Measurements from ENCODE around the gene SAMD4A.

The SAMD4A gene

GRCh38 chr14:54664961-54665360, 98.0 kb downstream of the SAMD4A start:
- DNase-seq, result no peak

DNA sequence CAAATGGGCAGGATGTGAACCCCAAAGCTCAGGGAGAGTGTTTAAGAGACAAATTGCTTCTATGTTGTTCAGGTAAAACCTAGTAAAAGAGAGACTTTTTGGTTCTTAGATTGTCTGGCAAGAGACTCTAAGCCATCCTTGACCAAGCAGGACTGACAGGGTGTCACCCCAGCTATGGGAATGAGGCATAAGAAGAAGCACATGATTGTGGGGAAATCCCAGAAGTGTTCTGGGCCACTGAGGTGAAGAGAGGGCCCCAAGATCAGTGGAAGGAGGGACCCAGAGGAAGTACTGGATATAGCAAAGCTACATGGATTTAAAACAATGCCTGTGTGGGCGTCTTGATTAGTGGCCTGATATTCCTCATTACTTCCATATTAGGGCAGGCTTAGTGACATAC, 99.0 kb downstream of the SAMD4A start:
- no peak for DNase-seq

GRCh38 chr14:54667026-54667744, 100.3 kb downstream of the SAMD4A start:
- DNase-seq, result no peak

- no peak for DNase-seq
Observed at GRCh38 chr14:54667764-54668163, 100.8 kb downstream of the SAMD4A start.

- no peak for DNase-seq
Observed at GRCh38 chr14:54669721-54670561, 103.0 kb downstream of the SAMD4A start.

GRCh38 chr14:54671537-54671936, 104.6 kb downstream of the SAMD4A start:
- no peak for DNase-seq

- DNase-seq, result no peak
Observed at GRCh38 chr14:54672181-54672580, 105.3 kb downstream of the SAMD4A start.

DNA sequence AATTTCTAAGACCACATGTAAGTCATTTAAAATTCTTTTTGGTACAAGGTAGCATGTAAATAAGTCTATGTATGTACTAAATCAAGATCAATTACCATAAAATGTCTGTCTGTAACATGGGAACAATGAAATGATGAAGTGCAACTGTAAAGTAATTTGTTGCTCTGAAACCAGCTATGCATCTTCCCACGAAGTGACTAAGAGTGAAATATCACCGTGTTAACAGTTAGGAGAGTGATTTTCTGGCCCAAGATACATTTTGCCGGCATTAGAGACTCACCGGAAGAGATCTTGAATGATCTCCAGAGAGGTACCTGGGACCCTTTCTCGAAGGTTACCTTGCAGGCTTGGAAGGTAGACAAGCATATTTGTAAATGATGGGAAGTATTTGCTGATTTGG, 105.8 kb downstream of the SAMD4A start:
- no peak for DNase-seq

- no peak for DNase-seq
Observed at GRCh38 chr14:54673193-54674045, 106.5 kb downstream of the SAMD4A start.

DNA sequence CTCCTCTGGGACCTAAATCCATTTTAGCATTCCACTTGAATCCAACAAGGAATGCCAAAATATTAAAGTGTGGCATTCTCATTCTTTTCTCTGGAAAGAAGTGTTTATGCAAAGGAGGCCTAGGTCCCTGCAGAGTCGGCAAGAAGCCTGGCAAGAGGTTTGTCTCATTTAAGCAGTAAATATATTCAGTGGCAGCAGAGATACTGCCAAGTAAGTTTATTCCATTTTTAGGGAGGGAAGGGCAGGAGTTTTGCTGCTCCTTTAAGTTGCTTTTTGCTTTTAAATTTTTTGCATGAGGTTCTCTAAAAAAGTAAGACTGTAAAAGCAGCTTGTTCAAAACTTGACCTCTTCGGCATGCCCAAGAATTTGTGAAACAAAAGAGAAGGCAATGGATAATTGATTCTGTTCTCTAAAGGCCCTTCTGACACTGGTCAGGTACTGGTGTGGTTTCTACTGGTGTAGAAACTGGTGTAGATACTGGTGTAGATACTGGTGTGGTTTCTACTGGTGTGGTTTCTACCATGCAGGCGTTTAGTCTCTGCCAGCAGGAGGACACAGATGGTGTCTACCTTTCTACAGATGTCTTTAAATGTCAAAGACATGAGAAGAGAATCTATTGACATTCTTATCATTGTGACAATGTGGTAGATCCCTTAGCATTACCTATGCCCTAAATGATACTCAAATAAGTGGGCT, 107.3 kb downstream of the SAMD4A start:
- DNase-seq, result no peak

DNA sequence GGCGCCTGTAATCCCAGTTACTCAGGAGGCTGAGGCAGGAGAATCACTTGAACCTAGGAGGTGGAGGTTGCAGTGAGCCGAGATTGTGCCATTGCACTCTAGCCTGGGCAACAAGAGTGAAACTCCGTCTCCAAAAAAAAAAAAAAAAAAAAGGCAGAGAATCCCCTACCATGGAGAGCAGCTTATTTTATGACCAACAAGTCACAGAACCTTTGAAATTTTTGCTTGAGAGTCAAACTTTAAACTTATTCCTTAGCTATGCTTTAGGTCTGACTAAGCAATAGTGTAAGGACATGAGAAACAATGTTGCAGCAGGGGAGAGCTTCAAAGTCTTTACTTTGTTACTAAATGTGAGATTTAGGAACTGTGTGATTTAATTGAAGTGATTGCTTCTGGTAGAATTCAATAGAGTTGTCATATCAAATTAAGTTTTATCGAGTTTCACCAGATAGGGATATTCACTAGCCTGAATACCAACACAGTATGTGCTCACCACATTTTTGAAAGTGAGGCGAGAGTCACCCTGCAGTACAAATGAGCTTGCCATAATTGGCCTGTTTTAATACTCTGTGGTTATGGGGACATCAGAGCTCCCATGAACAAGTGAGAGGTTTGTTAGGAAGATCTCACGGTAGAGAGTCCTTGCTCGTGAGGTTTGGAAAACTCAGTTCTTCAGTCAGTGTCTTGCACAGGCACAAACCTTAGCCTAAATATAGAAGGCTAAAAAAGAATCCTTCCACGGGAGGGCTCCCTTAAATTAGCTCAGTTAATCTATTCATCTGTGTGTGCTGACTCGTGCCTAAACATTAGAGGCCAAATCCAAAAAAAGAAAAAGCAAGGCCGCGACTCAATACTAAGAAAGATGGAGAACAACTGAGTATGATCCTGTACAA, 108.6 kb downstream of the SAMD4A start:
- no peak for DNase-seq

DNA sequence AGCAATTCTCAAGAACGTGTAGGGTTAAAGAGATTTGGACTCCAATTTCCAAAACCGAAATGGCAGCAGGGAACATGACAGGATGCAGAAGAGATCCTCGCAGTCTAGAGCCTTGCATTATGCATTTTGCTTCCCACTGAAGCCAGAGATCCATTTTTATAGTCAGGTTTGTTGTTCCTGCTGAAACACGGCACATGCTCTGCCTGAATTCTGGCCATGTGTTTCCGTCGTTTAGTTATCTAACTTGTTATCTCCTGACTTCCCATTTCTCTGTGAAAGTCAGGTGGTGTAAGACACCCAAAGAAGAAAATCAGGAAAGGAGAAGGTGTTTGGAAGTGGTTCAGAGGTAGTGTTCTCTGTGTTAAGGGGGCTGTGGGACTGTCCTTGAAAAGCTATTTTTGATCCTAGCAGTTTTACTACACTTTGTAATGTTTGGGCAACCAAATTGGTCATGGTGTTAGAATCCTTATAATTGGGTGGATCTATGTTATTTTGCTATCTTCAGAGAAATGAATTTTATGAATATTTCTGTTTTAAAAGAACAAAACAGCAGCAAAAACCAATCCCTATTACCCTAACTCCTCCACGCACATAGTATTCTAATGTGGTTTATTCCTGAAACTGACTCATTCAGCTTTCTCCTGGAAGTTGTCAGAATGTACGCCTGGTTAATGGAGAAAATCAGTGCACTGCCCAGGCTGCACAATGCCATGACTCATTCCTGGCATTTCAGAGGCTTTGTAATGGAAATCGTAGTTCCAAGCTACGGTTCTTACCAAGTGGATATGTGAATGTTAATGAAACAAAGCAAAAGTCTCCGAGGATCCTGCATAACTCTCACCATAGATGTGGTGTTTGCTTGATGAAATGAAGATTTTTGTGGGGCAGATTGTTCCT, 110.1 kb downstream of the SAMD4A start:
- no peak for DNase-seq

DNA sequence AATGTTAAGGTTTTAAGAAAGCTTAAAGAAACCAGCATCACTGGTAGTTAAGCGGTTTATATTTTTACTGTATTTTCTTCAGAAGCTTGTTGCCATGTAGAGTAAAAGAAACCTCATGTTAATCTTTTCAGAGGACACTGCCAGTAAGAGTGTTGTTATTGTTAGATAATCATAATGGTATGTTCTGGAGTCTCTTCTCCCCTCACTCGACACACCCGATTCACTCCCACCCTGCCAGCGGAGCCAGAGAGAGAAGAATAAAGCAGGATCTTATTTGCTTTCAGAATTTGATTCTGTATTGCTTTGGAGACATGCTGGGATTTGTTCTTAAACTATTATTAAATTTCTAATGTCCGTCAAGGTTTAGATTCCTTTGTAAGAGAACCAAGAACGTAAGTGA, 113.7 kb downstream of the SAMD4A start:
- DNase-seq, result no peak

- no peak for DNase-seq
Observed at GRCh38 chr14:54681811-54682261, 114.9 kb downstream of the SAMD4A start.

DNA sequence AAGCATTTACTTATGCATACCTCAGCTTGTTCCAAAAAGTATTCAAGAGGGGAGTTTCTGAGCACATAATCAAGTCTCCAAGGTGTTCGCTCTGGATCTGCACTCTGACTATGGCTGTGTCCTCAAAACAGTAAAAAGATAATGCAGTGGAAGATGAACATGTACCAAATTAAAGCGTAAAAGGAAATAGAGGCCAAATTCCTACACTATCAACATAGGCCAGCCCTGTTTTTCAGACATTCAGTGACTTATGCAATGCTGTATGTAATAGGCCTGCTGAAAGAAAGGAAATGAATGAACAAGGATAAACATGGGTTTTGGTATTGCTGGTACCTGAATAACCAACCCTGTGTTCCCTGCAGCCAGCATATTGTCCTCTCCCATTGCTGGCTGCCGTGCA, 115.7 kb downstream of the SAMD4A start:
- no peak for DNase-seq

DNA sequence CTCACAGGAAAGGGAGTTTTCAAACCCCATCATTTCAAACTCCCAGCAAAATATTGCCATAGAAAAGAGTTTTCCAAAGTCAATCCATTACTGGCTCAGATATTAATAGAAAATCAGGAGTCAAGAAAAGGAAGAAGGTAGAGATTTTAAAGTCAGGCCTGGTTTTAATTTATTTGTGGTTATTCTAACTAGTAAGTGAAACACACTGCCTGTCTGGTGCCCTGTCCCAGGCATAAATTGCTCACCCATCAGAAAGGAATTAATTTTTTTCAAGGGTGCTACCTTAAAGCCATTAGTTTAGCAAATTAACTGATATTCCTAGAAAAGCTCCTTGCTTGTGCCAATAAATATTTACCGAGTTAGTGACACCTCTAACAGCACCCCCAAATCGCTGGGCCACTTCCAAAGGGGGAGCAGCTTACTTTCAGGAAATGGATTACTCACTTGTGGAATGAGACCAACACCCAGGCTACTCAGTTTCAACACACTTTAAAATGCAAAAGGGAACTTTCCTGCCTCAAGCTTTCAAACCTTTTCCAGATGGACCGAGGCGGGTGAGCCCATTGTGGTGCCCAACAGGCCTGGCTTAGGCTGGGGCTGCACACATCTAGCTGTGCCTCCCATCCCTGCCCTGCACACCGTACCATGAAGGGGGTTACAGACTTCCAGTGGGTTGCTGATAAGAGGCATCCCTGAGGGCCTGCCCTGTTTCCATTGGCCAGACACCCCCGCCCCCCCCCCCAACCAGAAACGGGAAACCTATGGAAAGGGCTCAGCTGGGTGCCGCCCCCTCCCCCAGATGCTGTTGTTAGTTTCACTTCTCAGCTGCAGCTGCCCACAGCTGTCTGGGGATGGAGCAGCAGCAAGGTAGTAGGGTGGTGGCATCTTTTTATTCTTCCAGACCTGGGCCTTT, 117.2 kb downstream of the SAMD4A start:
- no peak for DNase-seq

DNA sequence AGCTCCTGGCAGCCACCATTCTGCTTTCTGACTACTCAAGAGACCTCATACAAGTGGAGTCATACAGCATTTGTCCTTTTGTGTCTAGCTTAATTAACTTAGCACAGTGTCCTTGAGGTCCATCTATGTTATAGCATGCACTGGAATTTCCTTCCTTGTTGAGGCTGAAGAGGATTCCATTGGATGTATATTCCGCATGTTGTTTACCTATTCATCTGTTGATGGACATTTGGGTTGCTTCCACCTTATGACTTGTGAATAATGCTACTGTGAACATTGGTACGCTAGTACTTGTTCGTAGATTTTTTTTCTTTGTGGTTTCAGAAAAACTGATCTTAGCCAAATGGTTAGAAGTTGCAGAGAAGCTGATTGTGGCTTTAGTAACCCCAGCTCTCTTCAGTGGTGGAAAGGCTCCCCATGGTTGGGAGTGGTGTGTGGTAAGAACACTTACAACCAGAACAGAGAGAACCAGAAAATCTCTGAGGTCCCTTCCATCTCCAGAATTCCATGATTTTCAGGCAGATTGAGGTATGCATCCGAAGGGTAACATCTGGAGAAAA, 118.4 kb downstream of the SAMD4A start:
- DNase-seq, result no peak

- DNase-seq, result no peak
Observed at GRCh38 chr14:54686219-54686870, 119.4 kb downstream of the SAMD4A start.
